DMS153 treated with DMSO at 0.1 percent for 48 hours (cell line): ENCODE results near the gene CATSPERD.
"Not testable (repeated sequence)": the region's sequence is repeated elsewhere in the genome, so short reads cannot be mapped to it uniquely, and the experiment has no call there.

Experiments used
- DNase-seq: peaks from one replicate; lab custom pipeline; 2025; ENCODE audit not compliant: unreplicated experiment; lab: John Stamatoyannopoulos, UW

Gene CATSPERD

GRCh38 chr19:5697890-5698634, 22.4 kb upstream of the CATSPERD start:
- no peak for DNase-seq

DNA sequence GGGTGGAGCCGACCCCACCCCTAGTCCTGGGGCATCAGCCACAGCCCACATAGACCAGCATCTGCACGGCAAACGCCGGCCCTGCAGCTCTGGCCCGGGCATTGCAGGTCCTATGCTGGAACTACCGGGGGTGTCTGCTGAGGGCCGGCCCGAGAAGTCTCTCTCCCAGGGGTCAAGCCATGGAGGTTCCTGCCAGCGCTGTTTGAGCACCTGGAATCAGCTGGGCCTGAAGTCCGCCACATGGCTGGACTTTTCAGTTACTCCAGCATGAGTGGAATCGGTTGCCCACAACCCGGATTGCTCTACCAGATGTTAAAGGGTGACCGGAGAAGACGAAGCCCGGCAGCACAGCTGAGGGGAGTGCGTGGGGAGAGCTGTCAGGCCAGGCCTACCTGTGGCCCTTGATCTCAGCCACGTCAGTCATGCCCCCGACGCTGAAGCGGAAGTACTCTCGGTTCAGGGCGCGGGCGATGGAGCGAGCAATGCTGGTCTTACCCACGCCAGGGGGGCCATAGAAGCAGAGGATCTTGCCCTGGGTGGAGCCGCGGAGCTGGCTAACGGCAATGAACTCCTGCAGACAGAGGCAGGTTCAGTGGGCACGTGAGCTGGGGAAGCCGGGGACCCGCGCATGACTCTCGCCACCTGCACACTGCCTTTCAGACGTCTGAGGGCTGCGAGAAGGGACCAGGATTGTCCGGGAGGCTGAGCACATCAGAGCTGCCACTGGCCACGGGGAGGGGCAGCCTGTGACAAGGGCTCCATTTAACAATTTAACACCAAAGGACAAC, 21.6 kb upstream of the CATSPERD start:
- DNase-seq: no peak

- no peak for DNase-seq
Observed at GRCh38 chr19:5700455-5701092, 19.9 kb upstream of the CATSPERD start.

GRCh38 chr19:5702053-5702410, 18.4 kb upstream of the CATSPERD start:
- DNase-seq: not testable (repeated sequence)

GRCh38 chr19:5703819-5704818, 16.3 kb upstream of the CATSPERD start:
- no peak for DNase-seq

DNA sequence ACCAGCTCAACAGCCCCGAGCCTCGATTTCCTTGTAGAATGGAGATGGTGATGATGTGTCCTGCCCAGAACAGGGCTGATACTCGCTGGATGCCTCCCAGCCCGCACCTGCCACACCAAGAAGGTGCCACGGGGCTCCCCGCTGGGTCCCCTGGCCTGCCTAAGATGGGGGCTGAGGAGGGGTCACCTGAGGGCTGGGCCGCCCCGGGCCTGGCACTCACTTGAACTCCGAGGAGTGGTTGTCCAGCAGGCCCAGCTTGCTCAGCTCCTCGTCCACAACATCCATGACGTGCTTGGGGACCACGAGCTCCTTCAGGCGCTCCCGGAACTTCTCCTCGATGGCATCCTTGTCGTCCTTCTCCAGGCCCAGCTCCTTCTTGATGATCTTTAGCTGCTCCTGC, 14.9 kb upstream of the CATSPERD start:
- no peak for DNase-seq

DNA sequence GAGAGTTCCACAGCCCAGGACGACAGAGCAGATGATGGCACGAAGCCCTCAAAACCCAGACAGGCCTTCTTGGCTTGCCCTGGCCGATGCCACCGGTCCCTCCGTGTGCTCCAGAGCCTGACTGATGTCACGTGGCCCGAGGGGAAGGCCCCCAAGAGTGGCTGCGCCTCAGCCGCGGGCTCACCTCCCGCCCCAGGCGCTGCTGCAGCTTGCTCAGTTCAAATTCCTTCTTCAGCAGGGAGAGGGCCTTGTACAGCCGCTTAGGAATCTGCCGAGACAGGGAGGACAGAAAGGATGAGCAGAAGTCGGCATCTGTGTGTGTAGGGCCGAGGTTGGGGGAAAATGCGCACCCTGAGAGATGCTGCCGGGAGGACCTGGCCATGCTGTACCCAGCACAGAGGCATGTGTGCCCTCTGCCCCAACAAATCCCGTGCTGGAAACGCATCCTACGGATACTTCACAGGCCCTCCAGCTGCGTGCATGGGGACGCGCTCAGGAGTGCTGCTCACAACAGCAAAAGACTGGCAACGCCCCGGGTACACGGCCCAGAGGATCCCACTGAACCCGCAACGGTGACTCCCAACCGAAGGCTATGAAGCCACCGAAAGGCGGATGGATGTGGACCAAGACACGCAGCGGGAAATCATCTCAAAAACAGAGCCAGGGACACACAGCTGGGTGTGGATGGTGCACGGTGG, 13.4 kb upstream of the CATSPERD start:
- DNase-seq: no peak

GRCh38 chr19:5707576-5708575, 12.6 kb upstream of the CATSPERD start:
- no peak for DNase-seq

DNA sequence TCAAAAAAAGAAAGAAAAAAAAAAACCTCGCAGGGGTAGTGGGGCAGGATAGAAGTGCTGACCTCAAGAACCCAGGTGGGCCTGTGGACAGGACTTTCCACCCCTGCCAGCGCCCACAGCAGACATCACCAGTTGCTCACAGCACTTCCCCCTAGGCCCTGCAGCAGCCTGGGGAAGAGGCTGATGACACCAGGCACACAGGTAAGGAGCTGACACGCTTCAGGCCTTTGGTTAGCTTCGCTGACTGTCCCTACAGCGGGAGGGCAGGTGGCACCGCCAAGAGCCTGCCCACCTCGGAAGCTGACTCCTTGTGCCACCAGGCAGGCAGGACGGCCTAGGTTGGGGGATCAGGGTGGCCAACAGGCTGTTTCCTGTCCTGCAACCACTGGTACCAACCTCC, 9.4 kb upstream of the CATSPERD start:
- DNase-seq: no peak

GRCh38 chr19:5711713-5712161, 8.7 kb upstream of the CATSPERD start:
- DNase-seq: no peak

GRCh38 chr19:5713228-5713627, 7.2 kb upstream of the CATSPERD start:
- DNase-seq: no peak

DNA sequence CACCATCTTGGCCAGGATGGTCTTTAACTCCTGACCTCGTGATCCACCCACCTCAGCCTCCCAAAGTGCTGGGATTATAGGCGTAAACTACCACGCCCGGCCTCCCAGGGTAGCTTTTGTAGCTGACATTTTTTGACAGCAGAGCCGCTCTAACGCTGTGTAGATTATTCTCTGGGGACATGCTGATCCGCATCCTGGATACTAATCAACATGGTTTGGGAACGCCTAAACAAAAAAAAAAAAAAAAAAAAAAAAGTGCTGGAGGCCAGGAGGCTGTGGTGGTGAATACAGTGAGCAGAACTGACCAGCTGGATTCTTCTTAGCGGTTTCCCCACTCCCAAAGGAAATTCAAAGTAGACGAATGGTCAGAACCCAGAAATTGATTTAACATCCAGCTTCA, 5.6 kb upstream of the CATSPERD start:
- DNase-seq: no peak

GRCh38 chr19:5717215-5717935, 3.1 kb upstream of the CATSPERD start:
- DNase-seq: no peak

DNA sequence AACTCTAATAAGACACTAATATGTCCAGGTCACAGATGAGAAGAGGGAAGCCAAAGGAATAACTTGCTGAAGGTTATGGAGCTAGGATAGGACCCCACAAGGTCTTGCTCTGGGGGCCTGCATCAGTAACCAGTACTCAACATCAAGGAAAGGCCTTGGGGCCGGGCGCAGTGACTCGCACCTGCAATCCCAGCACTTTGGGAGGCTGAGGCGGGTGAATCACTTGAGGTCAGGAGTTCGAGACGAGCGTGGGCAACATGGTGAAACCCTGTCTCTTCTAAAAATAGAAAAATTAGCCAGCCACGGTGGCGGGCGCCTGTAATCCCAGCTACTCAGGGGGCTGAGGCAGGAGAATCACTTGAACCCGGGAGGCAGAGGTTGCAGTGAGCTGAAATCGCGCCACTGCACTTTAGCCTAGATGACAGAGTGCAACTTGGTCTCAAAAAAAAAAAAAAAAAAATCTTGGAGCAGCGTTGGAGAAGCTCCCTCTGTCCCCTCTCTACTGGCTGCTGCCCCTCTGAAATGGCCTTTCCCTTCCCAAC, 2.3 kb upstream of the CATSPERD start:
- no peak for DNase-seq

- DNase-seq: no peak
Observed at GRCh38 chr19:5718579-5719273, 1.7 kb upstream of the CATSPERD start.

DNA sequence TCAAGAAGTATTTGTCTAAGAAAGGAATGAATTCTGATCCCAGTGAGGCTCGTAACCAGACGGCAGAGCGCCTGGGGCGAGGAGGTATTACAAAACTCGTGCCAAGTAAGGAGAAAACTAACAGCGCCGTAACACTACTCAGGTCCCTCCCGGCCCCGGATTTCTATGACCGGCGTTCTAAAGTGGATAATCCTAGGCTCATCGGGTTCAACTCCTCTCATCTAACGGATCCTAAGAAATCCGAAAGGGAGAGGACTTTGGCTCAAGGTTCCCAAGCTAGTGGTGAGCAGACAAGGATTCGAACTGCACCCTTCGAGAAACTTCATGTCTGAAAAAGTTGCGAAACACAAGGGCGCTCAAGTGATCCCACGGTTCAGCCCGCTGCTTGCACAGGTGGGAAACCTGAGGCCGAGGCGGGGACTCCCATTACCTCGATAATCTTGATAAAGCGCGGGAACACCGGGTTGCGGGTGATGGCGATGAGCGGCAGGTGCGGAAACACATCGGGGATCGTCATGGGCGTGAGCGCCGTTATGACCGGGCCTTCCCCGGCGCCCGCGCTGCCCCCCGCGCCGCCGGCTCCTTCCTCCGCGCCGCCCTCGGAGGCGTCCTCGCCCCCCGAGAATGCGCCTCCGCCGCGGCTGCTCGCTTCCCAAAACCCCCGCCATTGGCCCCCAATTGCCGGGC, 1.0 kb upstream of the CATSPERD start:
- no peak for DNase-seq
